Measurements from ENCODE around the gene OR2T11. TPM values are rescaled to one million over a fixed set of nuclear protein-coding genes. Genes with fewer than 3 reads are reported as not detected.
"Not testable (repeated sequence)": the region's sequence is repeated elsewhere in the genome, so short reads cannot be mapped to it uniquely, and the experiment has no call there.

Gene OR2T11
- total RNA-seq, 1 experiment from 2014 or later = not detected

GRCh38 chr1:248576260-248576980 lies 58.5 kb downstream of the OR2T11 start:
- H3K4me1 ChIP-seq (ENCODE audit: low read length) = no peaks in the 10 kb centered on the region

GRCh38 chr1:248574657-248575056 lies 60.2 kb downstream of the OR2T11 start, which contains the start of gene OR2T34:
Gene OR2T34 (minus strand): TSS chr1:248574757. CDS start chr1:248574757, 0 bp downstream.
- H3K9me2 ChIP-seq (replicated peaks; ENCODE audit: insufficient read depth, low read length); H3K4me3 ChIP-seq (ENCODE audit: low read length); H3K79me2 ChIP-seq (ENCODE audit: low read length); H3K4me2 ChIP-seq (ENCODE audit: low read depth, low read length, poor library complexity, severe bottlenecking); H3K4me1 ChIP-seq (ENCODE audit: low read length); H4K20me1 ChIP-seq (ENCODE audit: insufficient read depth, low read depth, low read length); H3K36me3 ChIP-seq (ENCODE audit: insufficient read depth, low read length); H2AFZ ChIP-seq (ENCODE audit: low read length); H3K9me3 ChIP-seq (ENCODE audit: low read length); DNase-seq; H3K9ac ChIP-seq (ENCODE audit: low read length); H3K27me3 ChIP-seq (ENCODE audit: low read length); H3K27ac ChIP-seq (ENCODE audit: low read length): not testable (repeated sequence)

More at GRCh38 chr1:248576260-248576980, 58.5 kb downstream of the OR2T11 start:
- no peak overlapping the region for H3K27ac ChIP-seq (ENCODE audit: low read length)
- H3K36me3 ChIP-seq (ENCODE audit: insufficient read depth, low read length) = no peaks in the 10 kb centered on the region
- no peaks in the 10 kb centered on the region for H3K9me3 ChIP-seq (ENCODE audit: low read length)
- no peak overlapping the region for H2AFZ ChIP-seq (ENCODE audit: low read length)
- no peak for DNase-seq
- H3K4me3 ChIP-seq (ENCODE audit: low read length) = no peak overlapping the region
- no peaks in the 10 kb centered on the region for H3K9me2 ChIP-seq (replicated peaks; ENCODE audit: insufficient read depth, low read length)
- H3K27me3 ChIP-seq (ENCODE audit: low read length) = no peaks in the 10 kb centered on the region
- H4K20me1 ChIP-seq (ENCODE audit: insufficient read depth, low read depth, low read length) = no peaks in the 10 kb centered on the region
- H3K79me2 ChIP-seq (ENCODE audit: low read length) = no peaks in the 10 kb centered on the region
- no peak overlapping the region for H3K4me2 ChIP-seq (ENCODE audit: low read depth, low read length, poor library complexity, severe bottlenecking)
- no peak overlapping the region for H3K9ac ChIP-seq (ENCODE audit: low read length)

DNA sequence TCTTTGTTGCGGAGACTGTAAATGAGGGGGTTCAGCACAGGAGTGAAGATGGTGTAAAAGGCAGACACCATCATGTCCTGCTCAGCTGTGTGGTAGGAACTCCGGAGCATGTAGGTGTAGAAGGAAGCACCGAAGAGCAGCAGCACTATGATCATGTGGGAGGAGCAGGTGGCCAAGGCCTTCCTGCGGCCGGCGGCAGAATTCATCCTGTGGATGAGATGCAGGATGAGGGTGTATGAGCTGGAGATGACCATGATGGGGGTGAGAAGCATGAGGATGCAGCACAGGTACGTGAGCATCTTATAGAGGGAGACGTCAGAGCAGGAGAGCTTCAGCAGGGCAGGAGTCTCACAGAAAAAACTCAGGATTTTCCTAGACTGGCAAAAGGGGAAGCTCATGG lies 61.0 kb downstream of the OR2T11 start:
- H3K27ac ChIP-seq (ENCODE audit: low read length); H3K4me2 ChIP-seq (ENCODE audit: low read depth, low read length, poor library complexity, severe bottlenecking); H2AFZ ChIP-seq (ENCODE audit: low read length); H3K9me3 ChIP-seq (ENCODE audit: low read length); H3K9me2 ChIP-seq (replicated peaks; ENCODE audit: insufficient read depth, low read length); H3K4me3 ChIP-seq (ENCODE audit: low read length); H3K79me2 ChIP-seq (ENCODE audit: low read length); H4K20me1 ChIP-seq (ENCODE audit: insufficient read depth, low read depth, low read length); H3K9ac ChIP-seq (ENCODE audit: low read length); H3K27me3 ChIP-seq (ENCODE audit: low read length); H3K4me1 ChIP-seq (ENCODE audit: low read length); DNase-seq; H3K36me3 ChIP-seq (ENCODE audit: insufficient read depth, low read length): not testable (repeated sequence)

Small RNAs within 50 kb of the gene (small RNA-seq; reads per million reads assigned to genes)
- not detected for gene RF00019

Other genes with a start within 250 kb of the OR2T11 start
- not detected in 2 replicates for gene OR2T1, start 232.0 kb downstream of the OR2T11 start, total RNA-seq (2014; rRNA removed; shearing (Covaris generic); ENCODE audit: low replicate concordance)
- not detected in 2 replicates for gene OR2T2, start 189.5 kb downstream of the OR2T11 start, total RNA-seq (2014; rRNA removed; shearing (Covaris generic); ENCODE audit: low replicate concordance)
- gene OR2T3, start 161.7 kb downstream of the OR2T11 start, total RNA-seq (2014; rRNA removed; shearing (Covaris generic); ENCODE audit: low replicate concordance) = not detected in 2 replicates
- not detected in 2 replicates for gene OR2T5, start 146.5 kb downstream of the OR2T11 start, total RNA-seq (2014; rRNA removed; shearing (Covaris generic); ENCODE audit: low replicate concordance)
- gene OR2G6, start 127.0 kb downstream of the OR2T11 start, total RNA-seq (2014; rRNA removed; shearing (Covaris generic); ENCODE audit: low replicate concordance) = not detected in 2 replicates
- gene OR2T29, start 72.3 kb downstream of the OR2T11 start, total RNA-seq (2014; rRNA removed; shearing (Covaris generic); ENCODE audit: low replicate concordance) = not detected in 2 replicates
- gene OR2T34, start 60.3 kb downstream of the OR2T11 start, total RNA-seq (2014; rRNA removed; shearing (Covaris generic); ENCODE audit: low replicate concordance) = not detected in 2 replicates
- not detected in 2 replicates for gene OR2T10, start 37.4 kb downstream of the OR2T11 start, total RNA-seq (2014; rRNA removed; shearing (Covaris generic); ENCODE audit: low replicate concordance)
- not detected in 2 replicates for gene OR2T35, start 10.2 kb upstream of the OR2T11 start, total RNA-seq (2014; rRNA removed; shearing (Covaris generic); ENCODE audit: low replicate concordance)
- not detected in 2 replicates for gene OR2T27, start 20.4 kb upstream of the OR2T11 start, total RNA-seq (2014; rRNA removed; shearing (Covaris generic); ENCODE audit: low replicate concordance)
- gene OR14I1, start 67.7 kb upstream of the OR2T11 start, total RNA-seq (2014; rRNA removed; shearing (Covaris generic); ENCODE audit: low replicate concordance) = not detected in 2 replicates
- not detected in 2 replicates for gene LYPD8, start 120.7 kb upstream of the OR2T11 start, total RNA-seq (2014; rRNA removed; shearing (Covaris generic); ENCODE audit: low replicate concordance)
- gene SH3BP5L, start 190.8 kb upstream of the OR2T11 start, total RNA-seq (2014; rRNA removed; shearing (Covaris generic); ENCODE audit: low replicate concordance) = 14.6 and 24.1 TPM in 2 replicates
- 16.7 and 38.3 TPM in 2 replicates for gene ZNF672, start 203.1 kb upstream of the OR2T11 start, total RNA-seq (2014; rRNA removed; shearing (Covaris generic); ENCODE audit: low replicate concordance)
- 27.2 and 62.6 TPM in 2 replicates for gene ZNF692, start 224.0 kb upstream of the OR2T11 start, total RNA-seq (2014; rRNA removed; shearing (Covaris generic); ENCODE audit: low replicate concordance)